IPS-NIHi7 (cell line): ENCODE data around the gene XRN2.
A peak's percentile ranks its signal among the peaks of the same experiment; 100 is the strongest.

Experiments
- DNase-seq: peaks from one replicate; pipeline ENCODE4 v3.0.0; 2012; ENCODE audit warnings: mixed read lengths; ENCODE audit errors: extremely low spot score

Gene XRN2, protein sequence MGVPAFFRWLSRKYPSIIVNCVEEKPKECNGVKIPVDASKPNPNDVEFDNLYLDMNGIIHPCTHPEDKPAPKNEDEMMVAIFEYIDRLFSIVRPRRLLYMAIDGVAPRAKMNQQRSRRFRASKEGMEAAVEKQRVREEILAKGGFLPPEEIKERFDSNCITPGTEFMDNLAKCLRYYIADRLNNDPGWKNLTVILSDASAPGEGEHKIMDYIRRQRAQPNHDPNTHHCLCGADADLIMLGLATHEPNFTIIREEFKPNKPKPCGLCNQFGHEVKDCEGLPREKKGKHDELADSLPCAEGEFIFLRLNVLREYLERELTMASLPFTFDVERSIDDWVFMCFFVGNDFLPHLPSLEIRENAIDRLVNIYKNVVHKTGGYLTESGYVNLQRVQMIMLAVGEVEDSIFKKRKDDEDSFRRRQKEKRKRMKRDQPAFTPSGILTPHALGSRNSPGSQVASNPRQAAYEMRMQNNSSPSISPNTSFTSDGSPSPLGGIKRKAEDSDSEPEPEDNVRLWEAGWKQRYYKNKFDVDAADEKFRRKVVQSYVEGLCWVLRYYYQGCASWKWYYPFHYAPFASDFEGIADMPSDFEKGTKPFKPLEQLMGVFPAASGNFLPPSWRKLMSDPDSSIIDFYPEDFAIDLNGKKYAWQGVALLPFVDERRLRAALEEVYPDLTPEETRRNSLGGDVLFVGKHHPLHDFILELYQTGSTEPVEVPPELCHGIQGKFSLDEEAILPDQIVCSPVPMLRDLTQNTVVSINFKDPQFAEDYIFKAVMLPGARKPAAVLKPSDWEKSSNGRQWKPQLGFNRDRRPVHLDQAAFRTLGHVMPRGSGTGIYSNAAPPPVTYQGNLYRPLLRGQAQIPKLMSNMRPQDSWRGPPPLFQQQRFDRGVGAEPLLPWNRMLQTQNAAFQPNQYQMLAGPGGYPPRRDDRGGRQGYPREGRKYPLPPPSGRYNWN

GRCh38 chr20:21303061-21303871, at the start of gene XRN2:
Gene XRN2, plus strand, starts transcription at chr20:21303331. Its CDS starts 68 bp downstream, at chr20:21303399.
- DNase-seq, result peak; percentile 92

DNA sequence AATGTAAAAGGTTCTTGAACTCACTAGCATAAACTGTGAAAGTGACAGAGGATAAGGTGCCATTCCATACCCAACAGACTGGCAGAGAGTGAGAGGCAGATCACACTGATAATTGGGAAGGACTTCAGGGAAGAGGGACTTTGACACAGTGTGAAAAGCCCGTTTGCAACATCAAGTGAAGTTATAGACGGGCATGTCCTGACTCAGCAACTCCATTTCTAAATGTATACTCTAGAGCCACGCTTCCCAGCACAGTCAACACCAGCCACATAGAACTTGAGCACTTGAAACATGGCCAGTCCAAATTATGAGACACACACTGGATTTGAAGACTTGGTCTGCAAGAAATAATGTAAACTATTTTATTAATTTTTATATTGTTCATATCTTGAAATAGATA, 45.9 kb upstream of the XRN2 start:
- no peak for DNase-seq

- DNase-seq, result no peak
Measured at GRCh38 chr20:21258411-21258810, 44.7 kb upstream of the XRN2 start.

- no peak for DNase-seq
Measured at GRCh38 chr20:21259346-21259745, 43.8 kb upstream of the XRN2 start.

DNA sequence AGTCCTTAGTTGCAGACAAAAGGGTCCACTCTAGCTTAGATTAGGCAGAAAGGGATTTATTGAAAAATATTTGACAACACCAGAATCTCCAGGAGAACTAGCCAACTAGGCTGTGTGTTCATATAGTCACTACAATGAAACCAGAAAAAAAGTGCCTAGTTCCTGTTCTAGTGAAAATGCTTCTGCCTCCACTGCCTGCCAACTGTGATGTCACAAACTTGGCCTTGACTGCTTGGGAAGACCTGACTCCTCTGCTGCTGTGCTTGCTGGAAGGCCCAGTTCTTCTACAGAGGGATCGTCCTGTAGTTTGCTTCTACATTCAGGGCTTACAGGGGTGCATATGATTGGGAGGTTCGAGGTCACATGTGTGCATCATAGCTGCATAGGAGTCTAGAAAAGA, 40.3 kb upstream of the XRN2 start:
- no peak for DNase-seq

DNA sequence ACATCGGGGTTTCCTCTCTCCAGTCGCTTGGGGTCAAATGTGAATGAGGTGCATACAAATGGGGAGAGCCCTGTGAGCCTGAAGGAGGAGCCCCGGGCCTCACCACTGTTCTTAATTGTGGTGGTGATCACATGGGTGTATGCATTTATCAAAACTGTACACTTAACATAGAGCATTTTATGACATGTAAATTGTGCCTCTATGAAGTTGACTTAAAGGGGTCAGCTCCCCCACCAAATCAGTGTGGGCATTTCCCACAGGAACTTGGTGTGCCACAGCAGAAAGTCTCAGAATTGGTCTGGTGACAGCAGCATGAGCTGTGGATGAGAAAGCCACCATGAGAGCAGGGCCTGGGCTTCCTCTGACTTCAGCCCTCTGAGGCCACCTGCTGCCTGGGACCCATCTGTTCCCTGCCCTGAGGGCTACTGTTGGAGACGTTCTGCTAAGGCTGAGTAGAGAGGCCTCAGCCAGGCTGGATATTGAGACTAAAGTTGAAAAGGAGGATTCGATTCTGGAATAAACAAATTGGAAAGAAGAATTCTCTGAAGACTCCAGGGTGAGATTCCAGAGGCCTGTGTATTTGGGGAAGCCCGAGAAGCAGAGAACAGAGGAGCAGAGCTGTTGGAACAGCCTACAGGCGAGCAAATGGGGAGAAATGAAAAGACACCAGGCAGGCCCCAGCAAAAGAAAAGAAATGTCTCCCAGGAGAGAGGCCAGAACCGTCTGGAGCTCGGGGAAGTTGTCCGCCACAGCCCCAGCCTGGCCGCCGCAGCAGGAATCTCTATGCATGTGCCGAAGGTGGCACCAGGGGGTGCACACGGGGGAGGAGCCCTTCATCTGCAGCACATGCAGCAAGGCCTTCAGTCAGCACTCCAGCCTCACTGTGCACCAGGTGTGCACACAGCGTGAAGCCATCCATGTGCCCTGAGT, 37.6 kb upstream of the XRN2 start:
- no peak for DNase-seq

GRCh38 chr20:21266191-21266536, 37.0 kb upstream of the XRN2 start:
- DNase-seq, result no peak

GRCh38 chr20:21269772-21270171, 33.4 kb upstream of the XRN2 start:
- no peak for DNase-seq

DNA sequence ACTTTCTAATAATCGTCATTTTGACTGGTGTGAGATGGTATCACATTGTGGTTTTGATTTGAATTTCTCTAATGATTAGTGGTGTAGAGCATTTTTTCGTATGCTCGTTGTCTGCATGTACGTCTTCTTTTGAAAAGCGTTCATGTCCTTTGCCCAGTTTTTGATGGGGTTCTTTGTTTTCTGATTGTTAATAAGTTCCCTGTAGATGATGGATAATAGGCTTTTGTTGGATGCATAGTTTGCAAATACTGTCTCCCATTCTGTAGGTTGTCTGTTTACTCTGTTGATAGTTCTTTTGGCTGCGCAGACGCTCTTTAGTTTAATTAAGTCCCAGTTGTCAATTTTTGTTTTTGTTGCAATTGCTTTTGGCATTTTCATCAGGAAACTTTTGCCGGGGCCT, 32.3 kb upstream of the XRN2 start:
- DNase-seq, result no peak

GRCh38 chr20:21272279-21272678, 30.9 kb upstream of the XRN2 start:
- no peak for DNase-seq

- no peak for DNase-seq
Measured at GRCh38 chr20:21272679-21273078, 30.5 kb upstream of the XRN2 start.

DNA sequence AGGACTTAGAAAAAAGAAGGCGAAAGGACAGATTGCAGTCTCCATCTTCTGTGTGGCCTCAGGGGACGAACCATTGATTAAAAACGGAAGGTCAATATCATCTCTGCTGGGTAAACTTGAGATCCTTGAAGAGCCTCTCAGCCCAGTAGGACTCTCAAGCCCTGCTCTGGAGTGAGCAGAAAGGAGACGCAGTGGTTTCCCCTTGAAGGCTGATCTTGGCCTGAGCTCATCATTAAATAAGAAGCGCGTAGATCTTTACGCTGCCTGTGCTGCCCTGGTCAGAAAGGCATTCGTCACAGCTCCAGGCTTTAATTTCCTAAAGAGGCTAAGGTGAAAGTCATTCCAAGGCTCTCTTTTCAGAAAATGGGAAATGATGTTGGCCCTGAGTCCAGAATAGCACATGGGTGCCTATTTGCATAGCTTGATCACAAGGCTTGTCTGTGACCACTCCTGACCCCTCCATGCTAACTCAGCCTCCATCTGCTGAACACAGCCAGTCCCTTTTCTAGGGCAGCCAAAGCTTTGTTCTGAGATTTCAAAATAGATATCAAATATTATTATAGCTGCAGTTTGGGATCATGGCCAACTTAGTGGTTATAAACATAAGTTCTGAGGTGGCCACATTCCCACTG, 29.3 kb upstream of the XRN2 start:
- no peak for DNase-seq

- DNase-seq, result no peak
Measured at GRCh38 chr20:21278829-21279228, 24.3 kb upstream of the XRN2 start.

DNA sequence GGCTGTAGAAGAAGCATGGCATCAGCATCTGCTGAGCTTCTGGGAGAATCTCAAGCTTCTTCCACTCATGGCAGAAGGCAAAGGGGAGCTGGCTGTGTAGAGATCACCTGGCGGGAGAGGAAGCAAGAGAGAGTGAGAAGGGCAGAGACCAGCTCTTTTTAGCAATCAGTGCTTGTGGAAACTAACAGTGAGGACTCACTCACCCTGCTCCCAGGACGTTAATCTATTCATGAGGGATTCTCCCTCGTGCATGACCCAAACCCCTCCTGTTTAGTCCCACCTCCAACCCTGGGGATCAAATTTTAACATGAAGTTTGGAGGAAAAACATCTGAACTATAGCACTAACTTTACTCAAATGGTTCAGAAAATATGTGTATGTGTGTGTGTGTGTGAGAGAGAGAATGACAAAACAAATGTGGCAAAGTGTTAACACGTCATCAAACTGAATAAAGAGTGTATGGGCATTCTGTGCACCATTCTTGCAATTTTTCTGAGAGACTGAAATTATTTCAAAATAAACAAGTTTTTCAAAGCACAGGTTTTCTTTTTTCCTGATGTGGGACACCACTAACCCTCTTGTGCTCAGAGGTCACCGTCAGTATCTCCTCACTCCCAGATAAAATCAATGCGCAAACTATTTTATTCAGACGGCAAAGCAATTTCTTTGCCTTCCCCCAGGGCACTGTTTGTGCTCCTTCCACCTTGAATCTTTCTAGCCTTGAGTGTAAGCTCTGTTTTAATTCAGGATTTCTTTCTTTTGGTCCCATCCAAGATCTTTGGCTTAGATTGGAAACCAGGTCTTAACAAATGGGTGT, 23.2 kb upstream of the XRN2 start:
- DNase-seq, result no peak

- no peak for DNase-seq
Measured at GRCh38 chr20:21280522-21281016, 22.6 kb upstream of the XRN2 start.

GRCh38 chr20:21286775-21287174, 16.4 kb upstream of the XRN2 start:
- DNase-seq, result no peak

- DNase-seq, result no peak
Measured at GRCh38 chr20:21288587-21289370, 14.4 kb upstream of the XRN2 start.

GRCh38 chr20:21289651-21290050, 13.5 kb upstream of the XRN2 start:
- no peak for DNase-seq

GRCh38 chr20:21291026-21291425, 12.1 kb upstream of the XRN2 start:
- DNase-seq, result no peak
